Right lobe of liver (tissue), 4 donors: ENCODE measurements around the gene DDIAS.

Source experiments
- CTCF ChIP-seq, 4 donors: fragments of 200-600 bp in 3 of 4; fragments of 450-650 bp in 1 of 4; IDR thresholded peaks; one replicate each; pipeline versions ENCODE4 v1.5.1 to v1.8.0; 2016 to 2022; ENCODE audit warnings: antibody characterized with exemption in 4 of 4, mild to moderate bottlenecking in 2 of 4
- POLR2A ChIP-seq: fragments of 450-650 bp; IDR thresholded peaks from one replicate; pipeline ENCODE4 v1.6.1; 2017; ENCODE audit warnings: antibody characterized with exemption, mild to moderate bottlenecking
- donor health status: DM: no; HTN: no; CAD: no.
- donor health status: DM: no; HTN: no; CAD: no.
- donor health status: DM: no; HTN: yes; CAD: no.

GRCh38 chr11:82859750-82860149, 41.8 kb upstream of the DDIAS start:
- TF ChIP-seq CTCF (IDR thresholded peaks at IDR 0.05) (no peak), POLR2A (no peak)
